IMR-90 (cell line): Measurements from ENCODE around the gene ELF2. TPM values are rescaled to one million over a fixed set of nuclear protein-coding genes. Genes with fewer than 3 reads are reported as not detected.

ENCODE experiments used
- ATAC-seq: fragments of 200-7000 bp; cut with Tn5 transposase; 2 replicates; pipeline ENCODE4 v1.9.1; 2020; ENCODE audit warnings: low read depth, mild to moderate bottlenecking, moderate library complexity
- BruUV-seq: library from RNA; stranded (reverse); fragments of 400-500 nt; replicated peaks from 2 replicates; lab custom pipeline; 2021; lab: Mats Ljungman, UMichigan
- CTCF ChIA-PET: fragments of 300-600 bp; formaldehyde crosslinking; extraction: SDS; loops from one replicate; lab custom pipeline; 2021; ENCODE audit warnings: antibody characterized with exemption; lab: Yijun Ruan, JAX
- POLR2A ChIA-PET: fragments of 300-600 bp; sonication (Branson Sonifier 250); formaldehyde crosslinking; loops from one replicate; lab custom pipeline; 2022; ENCODE audit warnings: antibody characterized with exemption; ENCODE audit not compliant: unreplicated experiment; lab: Charles Lee
- DNase-seq: peaks from one replicate; pipeline ENCODE4 v3.0.0; 2013
- H2AFZ ChIP-seq: replicated peaks from 2 replicates; pipeline ENCODE3; 2013; ENCODE audit warnings: low read length, mild to moderate bottlenecking; ENCODE audit not compliant: poor library complexity
- H2AK5ac ChIP-seq: 2 replicates; pipeline ENCODE4 v1.6.1; 2013; ENCODE audit warnings: low read depth, low read length, inconsistent platforms
- H2AK9ac ChIP-seq: replicated peaks from 2 replicates; pipeline ENCODE3; 2013; ENCODE audit warnings: mild to moderate bottlenecking, low read depth, low read length, moderate library complexity; ENCODE audit not compliant: poor library complexity
- H2BK120ac ChIP-seq: 2 replicates; pipeline ENCODE4 v1.6.1; 2013; ENCODE audit warnings: low read depth, low read length, inconsistent platforms
- H2BK15ac ChIP-seq: 3 replicates; pipeline ENCODE4 v1.6.1; 2013; ENCODE audit warnings: low read depth, low read length, inconsistent platforms
- H2BK20ac ChIP-seq: 2 replicates; pipeline ENCODE4 v1.6.1; 2013; ENCODE audit warnings: low read depth, mild to moderate bottlenecking, inconsistent platforms, low read length, moderate library complexity
- H2BK5ac ChIP-seq: 2 replicates; pipeline ENCODE4 v1.6.1; 2013; ENCODE audit warnings: mild to moderate bottlenecking, low read depth, low read length, inconsistent platforms; ENCODE audit not compliant: poor library complexity, severe bottlenecking
- H3K14ac ChIP-seq: replicated peaks from 2 replicates; pipeline ENCODE4 v1.6.1; 2013; ENCODE audit warnings: low read depth, low read length, inconsistent platforms
- H3K18ac ChIP-seq: 2 replicates; pipeline ENCODE4 v1.6.1; 2013; ENCODE audit warnings: low read depth, low read length, control low read depth
- H3K23ac ChIP-seq: 2 replicates; pipeline ENCODE4 v1.6.1; 2013; ENCODE audit warnings: low read depth, low read length, inconsistent platforms
- H3K27ac ChIP-seq: 2 replicates; pipeline ENCODE4 v1.5.1; 2013; ENCODE audit warnings: mild to moderate bottlenecking, control low read depth, low read length; ENCODE audit not compliant: insufficient read depth
- H3K27me3 ChIP-seq: 2 replicates; pipeline ENCODE4 v1.6.1; 2013; ENCODE audit warnings: low read length; ENCODE audit not compliant: control insufficient read depth, insufficient read depth
- H3K36me3 ChIP-seq: 2 replicates; pipeline ENCODE4 v1.6.1; 2013; ENCODE audit warnings: low read length, mixed read lengths; ENCODE audit not compliant: control insufficient read depth, insufficient read depth
- H3K4ac ChIP-seq: 2 replicates; pipeline ENCODE4 v1.6.1; 2013; ENCODE audit warnings: low read depth, low read length, inconsistent platforms
- H3K4me1 ChIP-seq: 2 replicates; pipeline ENCODE4 v1.6.1; 2013; ENCODE audit warnings: low read length, mixed read lengths; ENCODE audit not compliant: control insufficient read depth, insufficient read depth
- H3K4me2 ChIP-seq: 2 replicates; pipeline ENCODE4 v1.6.1; 2013; ENCODE audit warnings: low read depth, mild to moderate bottlenecking, control low read depth, low read length, moderate library complexity
- H3K4me3 ChIP-seq: 2 replicates; pipeline ENCODE4 v1.5.1; 2013; ENCODE audit warnings: low read depth, mild to moderate bottlenecking, control low read depth, low read length, moderate library complexity; ENCODE audit not compliant: insufficient read depth
- H3K56ac ChIP-seq: 2 replicates; pipeline ENCODE4 v1.6.1; 2013; ENCODE audit warnings: low read length, inconsistent platforms; ENCODE audit not compliant: insufficient read depth; ENCODE audit errors: extremely low read depth
- H3K79me1 ChIP-seq, 2 experiments: 2 replicates each; pipeline ENCODE4 v1.6.1; 2013; ENCODE audit warnings: low read length in 2 of 2, inconsistent platforms in 1 of 2, low read depth in 1 of 2
- H3K9ac ChIP-seq: 2 replicates; pipeline ENCODE4 v1.6.1; 2013; ENCODE audit warnings: low read depth, low read length, control low read depth
- H3K9me1 ChIP-seq: 2 replicates; pipeline ENCODE4 v1.6.1; 2013; ENCODE audit warnings: low read length, inconsistent platforms; ENCODE audit not compliant: insufficient read depth
- H3K9me3 ChIP-seq: 2 replicates; pipeline ENCODE4 v1.6.1; 2013; ENCODE audit warnings: low read length; ENCODE audit not compliant: control insufficient read depth, insufficient read depth
- H4K20me1 ChIP-seq: 2 replicates; pipeline ENCODE4 v1.6.1; 2013; ENCODE audit warnings: low read length, inconsistent platforms; ENCODE audit not compliant: insufficient read depth
- H4K5ac ChIP-seq: 2 replicates; pipeline ENCODE4 v1.6.1; 2013; ENCODE audit warnings: mild to moderate bottlenecking, low read depth, low read length, control low read depth
- H4K8ac ChIP-seq, 2 experiments: 2 replicates each; pipeline ENCODE4 v1.6.1; 2013; ENCODE audit warnings: low read depth in 2 of 2, low read length in 2 of 2, control low read depth in 1 of 2, inconsistent platforms in 1 of 2
- H4K91ac ChIP-seq: 2 replicates; pipeline ENCODE4 v1.6.1; 2013; ENCODE audit warnings: low read depth, low read length, inconsistent platforms; ENCODE audit not compliant: insufficient read depth
- BHLHE40 ChIP-seq: fragments of 150-350 bp; IDR thresholded peaks from 2 replicates; pipeline ENCODE4 v1.6.1; 2016; ENCODE audit warnings: mild to moderate bottlenecking, low read depth, low read length
- FOS ChIP-seq: fragments of 150-350 bp; IDR thresholded peaks from 2 replicates; pipeline ENCODE4 v1.6.1; 2016; ENCODE audit warnings: low read depth, low read length
- MAZ ChIP-seq: IDR thresholded peaks from 2 replicates; pipeline ENCODE4 v1.6.1; 2012; ENCODE audit warnings: low read depth, mild to moderate bottlenecking, low read length, improper control_type of control experiment, moderate library complexity, borderline replicate concordance
- MXI1 ChIP-seq: IDR thresholded peaks from 2 replicates; pipeline ENCODE4 v1.6.1; 2012; ENCODE audit warnings: low read depth, mild to moderate bottlenecking, low read length, moderate library complexity, borderline replicate concordance
- NFE2L2 ChIP-seq: fragments of 150-350 bp; IDR thresholded peaks from 2 replicates; pipeline ENCODE4 v1.6.1; 2016; ENCODE audit warnings: low read depth, mild to moderate bottlenecking, low read length
- POLR2A ChIP-seq: IDR thresholded peaks from 2 replicates; pipeline ENCODE4 v1.6.1; 2012; ENCODE audit warnings: mild to moderate bottlenecking, low read depth, low read length
- RCOR1 ChIP-seq: IDR thresholded peaks from 2 replicates; pipeline ENCODE4 v1.6.1; 2012; ENCODE audit warnings: mild to moderate bottlenecking, low read length, improper control_type of control experiment; ENCODE audit not compliant: insufficient replicate concordance
- RFX5 ChIP-seq: IDR thresholded peaks from 2 replicates; pipeline ENCODE4 v1.8.0; 2012; ENCODE audit warnings: low read depth, mild to moderate bottlenecking, low read length, moderate library complexity
- SMC3 ChIP-seq: fragments of 150-350 bp; IDR thresholded peaks from 2 replicates; pipeline ENCODE4 v1.6.1; 2016; ENCODE audit warnings: low read depth, mild to moderate bottlenecking, antibody characterized with exemption, low read length, moderate library complexity
- WGBS, 2 experiments: methylation state at CpG; one replicate each; pipeline versions ENCODE4 v1.1.5 to v1.1.7; 2013; ENCODE audit warnings: missing lambda C conversion rate in 2 of 2; ENCODE audit not compliant: insufficient read length in 1 of 2; ENCODE audit errors: extremely low coverage in 2 of 2; 5-methylcytosine and 5-hydroxymethylcytosine counted together
- dilution Hi-C: fragments of 300-500 bp; cut with HindIII; formaldehyde crosslinking; loops from one replicate; pipeline ENCODE4 v1.14.3; 2018; ENCODE audit warnings: low sequenced_read_pairs; ENCODE audit not compliant: unreplicated experiment
- in situ Hi-C: fragments of 300-500 bp; cut with MboI; formaldehyde crosslinking; loops from 3 replicates; pipeline ENCODE4 v1.14.3; 2019; ENCODE audit warnings: low sequenced_read_pairs, inconsistent platforms, mixed read lengths
- intact Hi-C: fragments of 100-400 bp; cut with micrococcal nuclease; formaldehyde crosslinking; loops from 2 replicates; pipeline ENCODE4 v1.10.0; 2022
- polyA plus RNA-seq, 3 experiments: library from polyadenylated mRNA; depleted of rRNA; stranded (reverse); fragments of >200 nt; gene quantifications; 2 replicates each; pipeline ENCODE4 v1.2.3, GENCODE V29; 2012; ENCODE audit warnings: low replicate concordance in 1 of 3
- total RNA-seq: library from RNA; depleted of rRNA; stranded (reverse); fragments of >200 nt; gene quantifications from 2 replicates; pipeline ENCODE4 v1.2.3, GENCODE V29; 2012
- TF ChIP-seq, protein P1 (sequence below): conservative IDR thresholded peaks from 2 replicates; pipeline ENCODE4 v1.5.1; 2012; ENCODE audit warnings: mild to moderate bottlenecking, low read depth, low read length, improper control_type of control experiment
- TF ChIP-seq, protein P2 (sequence below): fragments of 150-350 bp; IDR thresholded peaks from 2 replicates; pipeline ENCODE4 v1.6.1; 2016; ENCODE audit warnings: low read depth, mild to moderate bottlenecking, low read length, moderate library complexity, borderline replicate concordance
- TF ChIP-seq, protein P3 (sequence below): fragments of 150-350 bp; IDR thresholded peaks from 2 replicates; pipeline ENCODE4 v1.6.1; 2017; ENCODE audit warnings: mild to moderate bottlenecking, antibody characterized with exemption, low read length, low read depth

ELF2 gene
- total and polyA plus RNA-seq, 2 of the 4 experiments (the other 2 are of a cell fraction), result 14.5 to 42.3 TPM

DNA sequence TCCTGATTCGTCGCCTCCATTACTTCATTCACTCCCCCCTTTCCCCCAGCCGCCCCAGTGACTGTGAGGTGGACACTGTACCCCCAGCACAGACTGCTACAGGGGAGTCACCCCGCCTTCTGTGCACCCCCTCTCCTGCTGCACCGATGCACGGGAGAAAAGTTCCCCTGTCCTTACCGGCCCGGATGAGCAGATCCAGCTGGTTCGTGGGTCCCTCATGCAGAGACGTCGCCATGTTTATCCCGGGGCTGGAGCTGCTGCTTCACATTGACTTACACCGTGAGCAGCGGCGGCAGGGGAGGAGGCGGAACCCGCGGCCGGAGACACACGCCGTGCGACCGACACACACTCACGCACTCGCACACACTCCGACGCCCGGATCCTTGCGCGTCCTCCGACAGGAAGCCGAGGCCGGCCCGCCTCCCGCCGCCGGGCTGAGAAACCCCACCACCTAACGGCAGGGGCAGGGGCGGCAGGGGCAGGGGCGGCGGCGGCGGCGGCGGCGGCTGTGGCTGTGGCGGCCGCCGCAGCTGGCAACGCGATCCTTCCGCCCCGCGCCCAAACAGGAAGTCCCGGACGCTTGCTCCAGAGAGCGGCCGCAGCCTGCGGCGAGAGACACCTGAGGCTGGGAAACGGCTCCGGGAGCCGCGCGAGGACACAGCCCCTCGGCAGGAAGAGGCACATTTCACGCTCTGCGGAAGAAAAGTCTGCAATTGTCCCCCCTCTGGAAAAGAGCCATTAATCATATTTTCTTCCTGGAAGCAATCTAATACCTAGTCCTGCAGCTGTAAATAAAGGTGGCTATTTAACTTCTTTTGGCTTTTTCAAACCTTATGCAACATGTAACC lies 92.8 kb downstream of the ELF2 start:
- dilution Hi-C loops, result no loop called here
- 0 out of 2 replicates have a peak overlapping the region, but pooled peaks have one; percentile 34 for H2BK20ac ChIP-seq
- H3K9me1 ChIP-seq, result no peaks in the 10 kb centered on the region
- ATAC-seq (peak; percentile 72), DNase-seq (peak; percentile 90)
- H3K4me3 ChIP-seq, result peak overlapping the region; percentile 99
- H3K79me1 ChIP-seq, result peaks cover 0 to 18% of the 10 kb centered on the region in 2 experiments; a peak in 2 of 4 replicates
- peak overlapping the region; percentile 98 for H3K23ac ChIP-seq
- CTCF ChIA-PET, result interaction anchor here (0.6 kb wide), 1 partner anchor 172 kb away, joined by 3 read pairs; no protein-coding TSS in a partner anchor
- peak overlapping the region; percentile 95 for H2AFZ ChIP-seq
- no peaks in the 10 kb centered on the region for H3K36me3 ChIP-seq
- BruUV-seq, result no TSS peak
- H2BK5ac ChIP-seq, result peak overlapping the region; percentile 96
- peaks cover 10% of the 10 kb centered on the region; the same call in 1 of the 2 replicates for H4K20me1 ChIP-seq
- H3K27ac ChIP-seq, result peak overlapping the region; percentile 94
- H3K14ac ChIP-seq, result peak overlapping the region; percentile 97
- H3K56ac ChIP-seq, result peak overlapping the region; percentile 96
- H4K8ac ChIP-seq, result peak overlapping the region; percentile 84 to 97
- H4K91ac ChIP-seq, result peak overlapping the region; percentile 95
- H4K5ac ChIP-seq, result peak overlapping the region; percentile 91
- H3K4me2 ChIP-seq, result peak overlapping the region; percentile 96
- peak overlapping the region; percentile 99 for H2AK9ac ChIP-seq
- POLR2A ChIA-PET, result no interaction called here
- H3K18ac ChIP-seq, result peak overlapping the region; percentile 90
- WGBS, 2 experiments, result 0% methylated on average over 29 of the region's 68 CpGs; no CpG with 5 or more reads in 1 of the 2 experiments
- in situ Hi-C loops, result no loop called here
- peak overlapping the region; percentile 93 for H3K9ac ChIP-seq
- no peaks in the 10 kb centered on the region for H3K9me3 ChIP-seq
- H2BK120ac ChIP-seq, result peak overlapping the region; percentile 81
- intact Hi-C loops, result loop anchor here (2.0 to 5.0 kb wide), 2 partner anchors 53 to 218 kb away; partner anchors contain the start of genes NAA15 and NDUFC1
- peak overlapping the region; percentile 94 for H2AK5ac ChIP-seq
- H3K4me1 ChIP-seq, result no peaks in the 10 kb centered on the region
- H2BK15ac ChIP-seq, result peak overlapping the region; percentile 73; the same call in 2 of the 3 replicates
- no peaks in the 10 kb centered on the region for H3K27me3 ChIP-seq
- peak overlapping the region; percentile 78 for H3K4ac ChIP-seq
- TF ChIP-seq FOS (no peak), BHLHE40 (no peak), NFE2L2 (no peak), RCOR1 (no peak), SMC3 (no peak; the same call in 1 of the 2 replicates), MAZ (peak; percentile 39; the same call in 1 of the 2 replicates), RFX5 (no peak), POLR2A (0 out of 2 replicates have a peak, but pooled peaks have one; percentile 10), MXI1 (peak; percentile 71)
- TF ChIP-seq, protein P1, sequence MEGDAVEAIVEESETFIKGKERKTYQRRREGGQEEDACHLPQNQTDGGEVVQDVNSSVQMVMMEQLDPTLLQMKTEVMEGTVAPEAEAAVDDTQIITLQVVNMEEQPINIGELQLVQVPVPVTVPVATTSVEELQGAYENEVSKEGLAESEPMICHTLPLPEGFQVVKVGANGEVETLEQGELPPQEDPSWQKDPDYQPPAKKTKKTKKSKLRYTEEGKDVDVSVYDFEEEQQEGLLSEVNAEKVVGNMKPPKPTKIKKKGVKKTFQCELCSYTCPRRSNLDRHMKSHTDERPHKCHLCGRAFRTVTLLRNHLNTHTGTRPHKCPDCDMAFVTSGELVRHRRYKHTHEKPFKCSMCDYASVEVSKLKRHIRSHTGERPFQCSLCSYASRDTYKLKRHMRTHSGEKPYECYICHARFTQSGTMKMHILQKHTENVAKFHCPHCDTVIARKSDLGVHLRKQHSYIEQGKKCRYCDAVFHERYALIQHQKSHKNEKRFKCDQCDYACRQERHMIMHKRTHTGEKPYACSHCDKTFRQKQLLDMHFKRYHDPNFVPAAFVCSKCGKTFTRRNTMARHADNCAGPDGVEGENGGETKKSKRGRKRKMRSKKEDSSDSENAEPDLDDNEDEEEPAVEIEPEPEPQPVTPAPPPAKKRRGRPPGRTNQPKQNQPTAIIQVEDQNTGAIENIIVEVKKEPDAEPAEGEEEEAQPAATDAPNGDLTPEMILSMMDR, result peak; percentile 10; the same call in 1 of the 2 replicates
- TF ChIP-seq, protein P2, sequence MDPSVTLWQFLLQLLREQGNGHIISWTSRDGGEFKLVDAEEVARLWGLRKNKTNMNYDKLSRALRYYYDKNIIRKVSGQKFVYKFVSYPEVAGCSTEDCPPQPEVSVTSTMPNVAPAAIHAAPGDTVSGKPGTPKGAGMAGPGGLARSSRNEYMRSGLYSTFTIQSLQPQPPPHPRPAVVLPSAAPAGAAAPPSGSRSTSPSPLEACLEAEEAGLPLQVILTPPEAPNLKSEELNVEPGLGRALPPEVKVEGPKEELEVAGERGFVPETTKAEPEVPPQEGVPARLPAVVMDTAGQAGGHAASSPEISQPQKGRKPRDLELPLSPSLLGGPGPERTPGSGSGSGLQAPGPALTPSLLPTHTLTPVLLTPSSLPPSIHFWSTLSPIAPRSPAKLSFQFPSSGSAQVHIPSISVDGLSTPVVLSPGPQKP, result no peak
- TF ChIP-seq, protein P3, sequence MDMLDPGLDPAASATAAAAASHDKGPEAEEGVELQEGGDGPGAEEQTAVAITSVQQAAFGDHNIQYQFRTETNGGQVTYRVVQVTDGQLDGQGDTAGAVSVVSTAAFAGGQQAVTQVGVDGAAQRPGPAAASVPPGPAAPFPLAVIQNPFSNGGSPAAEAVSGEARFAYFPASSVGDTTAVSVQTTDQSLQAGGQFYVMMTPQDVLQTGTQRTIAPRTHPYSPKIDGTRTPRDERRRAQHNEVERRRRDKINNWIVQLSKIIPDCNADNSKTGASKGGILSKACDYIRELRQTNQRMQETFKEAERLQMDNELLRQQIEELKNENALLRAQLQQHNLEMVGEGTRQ, result no peak
